OCI-LY3 (cell line): Measurements from ENCODE around the gene ZBTB7C.

Experiments
- CTCF ChIP-seq: fragments of 200-600, 300-600 bp; sonication (generic); IDR thresholded peaks from 2 replicates; pipeline ENCODE4 v1.5.1; 2014; ENCODE audit warnings: antibody characterized with exemption, low read length, low read depth
- EZH2phosphoT487 ChIP-seq: fragments of 200-600 bp; shearing (Covaris generic); IDR thresholded peaks from 2 replicates; pipeline ENCODE4 v1.6.1; 2018; ENCODE audit warnings: antibody characterized with exemption, mixed run types, low read depth

- TF ChIP-seq EZH2phosphoT487 (no peak), CTCF (no peak)
These were observed 413.5 kb downstream of the ZBTB7C start for GRCh38 chr18:47995654-47996053.
